ENCODE measurements around the gene WDR64.
"Not testable (repeated sequence)": the region's sequence is repeated elsewhere in the genome, so short reads cannot be mapped to it uniquely, and the experiment has no call there.

WDR64 gene

GRCh38 chr1:241641773-241642592 lies 10.1 kb upstream of the WDR64 start:
- H3K9me3 ChIP-seq (ENCODE audit: control insufficient read depth, insufficient read depth, low read depth, low read length) = peaks cover 14% of the 10 kb centered on the region
- H3K4me1 ChIP-seq (ENCODE audit: control insufficient read depth, insufficient read depth, low read length) = peaks cover 13% of the 10 kb centered on the region
- peaks cover 5% of the 10 kb centered on the region for H3K36me3 ChIP-seq (ENCODE audit: control insufficient read depth, insufficient read depth, low read length)
- no peaks in the 10 kb centered on the region for H3K27me3 ChIP-seq (ENCODE audit: control insufficient read depth, insufficient read depth, low read length)
- no peak overlapping the region for H3K9ac ChIP-seq (ENCODE audit: low read length)
- no peak overlapping the region for H3K4me3 ChIP-seq (ENCODE audit: low read depth, low read length)
- H3K27ac ChIP-seq (ENCODE audit: low read depth, low read length) = no peak overlapping the region

- H3K4me1 ChIP-seq (ENCODE audit: control insufficient read depth, insufficient read depth, low read length) = peaks cover 7% of the 10 kb centered on the region
- no peak overlapping the region for H3K27ac ChIP-seq (ENCODE audit: low read depth, low read length)
- no peaks in the 10 kb centered on the region for H3K27me3 ChIP-seq (ENCODE audit: control insufficient read depth, insufficient read depth, low read length)
- H3K9me3 ChIP-seq (ENCODE audit: control insufficient read depth, insufficient read depth, low read depth, low read length) = peaks cover 14% of the 10 kb centered on the region
- no peaks in the 10 kb centered on the region for H3K36me3 ChIP-seq (ENCODE audit: control insufficient read depth, insufficient read depth, low read length)
- H3K9ac ChIP-seq (ENCODE audit: low read length) = no peak overlapping the region
- H3K4me3 ChIP-seq (ENCODE audit: low read depth, low read length) = no peak overlapping the region
Observed at GRCh38 chr1:241642593-241642944, 9.5 kb upstream of the WDR64 start.

- Histone ChIP-seq H3K4me1 (ENCODE audit: control insufficient read depth, insufficient read depth, low read length) (no peaks in the 10 kb centered on the region; the same call in 1 of the 2 replicates), H3K27me3 (ENCODE audit: control insufficient read depth, insufficient read depth, low read length) (no peaks in the 10 kb centered on the region), H3K4me3 (ENCODE audit: low read depth, low read length) (no peak overlapping the region), H3K27ac (ENCODE audit: low read depth, low read length) (no peak overlapping the region), H3K9ac (ENCODE audit: low read length) (no peak overlapping the region), H3K36me3 (ENCODE audit: control insufficient read depth, insufficient read depth, low read length) (no peaks in the 10 kb centered on the region), H3K9me3 (ENCODE audit: control insufficient read depth, insufficient read depth, low read depth, low read length) (peaks cover 14% of the 10 kb centered on the region)
Observed at GRCh38 chr1:241644259-241644658, 7.8 kb upstream of the WDR64 start.

GRCh38 chr1:241645199-241645598 lies 6.9 kb upstream of the WDR64 start:
- no peaks in the 10 kb centered on the region for H3K27me3 ChIP-seq (ENCODE audit: control insufficient read depth, insufficient read depth, low read length)
- H3K9ac ChIP-seq (ENCODE audit: low read length) = no peak overlapping the region
- H3K27ac ChIP-seq (ENCODE audit: low read depth, low read length) = no peak overlapping the region
- peaks cover 14% of the 10 kb centered on the region for H3K9me3 ChIP-seq (ENCODE audit: control insufficient read depth, insufficient read depth, low read depth, low read length)
- no peaks in the 10 kb centered on the region for H3K36me3 ChIP-seq (ENCODE audit: control insufficient read depth, insufficient read depth, low read length)
- no peaks in the 10 kb centered on the region; the same call in 1 of the 2 replicates for H3K4me1 ChIP-seq (ENCODE audit: control insufficient read depth, insufficient read depth, low read length)
- H3K4me3 ChIP-seq (ENCODE audit: low read depth, low read length) = no peak overlapping the region

- peaks cover 13% of the 10 kb centered on the region for H3K9me3 ChIP-seq (ENCODE audit: control insufficient read depth, insufficient read depth, low read depth, low read length)
- no peak overlapping the region for H3K27ac ChIP-seq (ENCODE audit: low read depth, low read length)
- no peak overlapping the region for H3K9ac ChIP-seq (ENCODE audit: low read length)
- no peaks in the 10 kb centered on the region for H3K27me3 ChIP-seq (ENCODE audit: control insufficient read depth, insufficient read depth, low read length)
- no peaks in the 10 kb centered on the region for H3K4me1 ChIP-seq (ENCODE audit: control insufficient read depth, insufficient read depth, low read length)
- H3K4me3 ChIP-seq (ENCODE audit: low read depth, low read length) = no peak overlapping the region
- H3K36me3 ChIP-seq (ENCODE audit: control insufficient read depth, insufficient read depth, low read length) = no peaks in the 10 kb centered on the region
Observed at GRCh38 chr1:241646201-241646600, 5.9 kb upstream of the WDR64 start.

GRCh38 chr1:241647658-241648057 lies 4.4 kb upstream of the WDR64 start:
- Histone ChIP-seq H3K9me3 (ENCODE audit: control insufficient read depth, insufficient read depth, low read depth, low read length) (no peaks in the 10 kb centered on the region), H3K4me3 (ENCODE audit: low read depth, low read length) (no peak overlapping the region), H3K27ac (ENCODE audit: low read depth, low read length) (no peak overlapping the region), H3K4me1 (ENCODE audit: control insufficient read depth, insufficient read depth, low read length) (no peaks in the 10 kb centered on the region), H3K27me3 (ENCODE audit: control insufficient read depth, insufficient read depth, low read length) (no peaks in the 10 kb centered on the region), H3K9ac (ENCODE audit: low read length) (no peak overlapping the region), H3K36me3 (ENCODE audit: control insufficient read depth, insufficient read depth, low read length) (no peaks in the 10 kb centered on the region)

GRCh38 chr1:241648159-241648558 lies 3.9 kb upstream of the WDR64 start:
- no peaks in the 10 kb centered on the region for H3K9me3 ChIP-seq (ENCODE audit: control insufficient read depth, insufficient read depth, low read depth, low read length)
- H3K27ac ChIP-seq (ENCODE audit: low read depth, low read length) = no peak overlapping the region

GRCh38 chr1:241654019-241654418 lies 1.9 kb downstream of the WDR64 start:
- H3K27me3 ChIP-seq (ENCODE audit: control insufficient read depth, insufficient read depth, low read length) = no peaks in the 10 kb centered on the region
- H3K9me3 ChIP-seq (ENCODE audit: control insufficient read depth, insufficient read depth, low read depth, low read length) = no peaks in the 10 kb centered on the region
- no peak overlapping the region for H3K27ac ChIP-seq (ENCODE audit: low read depth, low read length)
- H3K4me1 ChIP-seq (ENCODE audit: control insufficient read depth, insufficient read depth, low read length) = no peaks in the 10 kb centered on the region
- no peaks in the 10 kb centered on the region for H3K36me3 ChIP-seq (ENCODE audit: control insufficient read depth, insufficient read depth, low read length)
- H3K4me3 ChIP-seq (ENCODE audit: low read depth, low read length) = no peak overlapping the region
- H3K9ac ChIP-seq (ENCODE audit: low read length) = no peak overlapping the region

More at GRCh38 chr1:241648159-241648558, 3.9 kb upstream of the WDR64 start:
- Histone ChIP-seq H3K9ac (ENCODE audit: low read length) (no peak overlapping the region), H3K4me1 (ENCODE audit: control insufficient read depth, insufficient read depth, low read length) (no peaks in the 10 kb centered on the region), H3K36me3 (ENCODE audit: control insufficient read depth, insufficient read depth, low read length) (no peaks in the 10 kb centered on the region), H3K27me3 (ENCODE audit: control insufficient read depth, insufficient read depth, low read length) (no peaks in the 10 kb centered on the region), H3K4me3 (ENCODE audit: low read depth, low read length) (no peak overlapping the region)

- Histone ChIP-seq H3K36me3 (ENCODE audit: control insufficient read depth, insufficient read depth, low read length) (no peaks in the 10 kb centered on the region), H3K9me3 (ENCODE audit: control insufficient read depth, insufficient read depth, low read depth, low read length) (no peaks in the 10 kb centered on the region), H3K4me1 (ENCODE audit: control insufficient read depth, insufficient read depth, low read length) (no peaks in the 10 kb centered on the region), H3K27ac (ENCODE audit: low read depth, low read length) (no peak overlapping the region), H3K27me3 (ENCODE audit: control insufficient read depth, insufficient read depth, low read length) (no peaks in the 10 kb centered on the region), H3K9ac (ENCODE audit: low read length) (no peak overlapping the region), H3K4me3 (ENCODE audit: low read depth, low read length) (no peak overlapping the region)
Observed at GRCh38 chr1:241654641-241655040, 2.6 kb downstream of the WDR64 start.

- Histone ChIP-seq H3K27me3 (ENCODE audit: control insufficient read depth, insufficient read depth, low read length) (no peaks in the 10 kb centered on the region), H3K9me3 (ENCODE audit: control insufficient read depth, insufficient read depth, low read depth, low read length) (no peaks in the 10 kb centered on the region), H3K4me3 (ENCODE audit: low read depth, low read length) (no peak overlapping the region), H3K27ac (ENCODE audit: low read depth, low read length) (no peak overlapping the region), H3K36me3 (ENCODE audit: control insufficient read depth, insufficient read depth, low read length) (no peaks in the 10 kb centered on the region), H3K9ac (ENCODE audit: low read length) (no peak overlapping the region), H3K4me1 (ENCODE audit: control insufficient read depth, insufficient read depth, low read length) (no peaks in the 10 kb centered on the region)
Observed at GRCh38 chr1:241658081-241658793, 6.2 kb downstream of the WDR64 start.

GRCh38 chr1:241659016-241659415 lies 6.9 kb downstream of the WDR64 start:
- not testable (repeated sequence) for H3K4me1 ChIP-seq (ENCODE audit: control insufficient read depth, insufficient read depth, low read length); H3K27me3 ChIP-seq (ENCODE audit: control insufficient read depth, insufficient read depth, low read length); H3K36me3 ChIP-seq (ENCODE audit: control insufficient read depth, insufficient read depth, low read length); H3K27ac ChIP-seq (ENCODE audit: low read depth, low read length); H3K9me3 ChIP-seq (ENCODE audit: control insufficient read depth, insufficient read depth, low read depth, low read length); H3K9ac ChIP-seq (ENCODE audit: low read length); H3K4me3 ChIP-seq (ENCODE audit: low read depth, low read length)
